ENCODE results near the gene PITX2. TPM values are rescaled to one million over a fixed set of nuclear protein-coding genes. Genes with fewer than 3 reads are reported as not detected.
A peak's percentile ranks its signal among the peaks of the same experiment; 100 is the strongest.

PITX2 gene
- total and polyA plus RNA-seq, 7 donors, result 12.4 to 66.3 (median 49.2) TPM

DNA sequence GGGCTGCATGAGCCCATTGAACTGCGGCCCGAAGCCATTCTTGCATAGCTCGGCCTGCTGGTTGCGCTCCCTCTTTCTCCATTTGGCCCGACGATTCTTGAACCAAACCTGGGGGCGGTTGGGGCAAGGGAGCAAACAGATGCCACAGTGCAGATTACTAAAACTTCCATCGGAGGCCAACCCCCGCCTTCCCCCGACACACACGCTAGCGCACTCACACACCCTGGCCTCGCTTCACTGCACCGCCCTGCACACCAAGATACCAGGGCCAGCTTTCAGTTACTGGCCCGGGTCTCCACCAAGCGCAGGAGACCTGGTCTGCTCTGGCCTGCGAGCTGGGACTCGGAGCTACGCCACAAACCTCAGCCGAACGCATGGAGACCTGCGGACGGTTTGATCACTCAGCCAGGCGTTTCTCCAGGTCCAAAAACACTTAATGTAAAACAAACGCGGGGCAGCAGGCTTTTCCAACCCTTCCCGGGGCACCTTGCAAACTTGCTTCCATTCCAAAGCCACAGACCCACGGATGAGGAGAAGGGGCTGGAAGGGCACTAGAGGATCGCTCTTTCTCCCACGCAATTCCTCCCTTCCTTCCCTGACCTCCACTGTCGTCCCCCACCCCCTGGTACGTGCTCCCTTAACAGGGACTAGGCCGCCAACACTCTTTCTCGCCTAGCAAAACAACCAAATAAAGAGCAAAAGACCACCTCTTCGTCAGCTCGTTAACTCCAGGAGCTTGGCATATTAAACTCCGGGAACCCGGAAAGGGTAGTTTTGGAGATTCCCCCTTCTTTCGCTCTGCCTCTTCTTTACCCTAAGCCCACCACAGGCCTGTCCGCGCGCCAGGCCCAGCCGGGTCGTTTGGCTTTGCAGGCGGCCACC is 4.1 kb downstream of the PITX2 start:
- H3K9me3 ChIP-seq, result no peaks in the 10 kb centered on the region
- peak overlapping the region; percentile 75 for H3K4me3 ChIP-seq
- DNase-seq (no peak), ATAC-seq (no peak)
- peaks cover 0 to 28% (median 1%) of the 10 kb centered on the region in 3 donors for H3K27me3 ChIP-seq (ENCODE audit: insufficient read depth in 3 of 3, low read length in 2 of 3)
- TF ChIP-seq, protein P1, sequence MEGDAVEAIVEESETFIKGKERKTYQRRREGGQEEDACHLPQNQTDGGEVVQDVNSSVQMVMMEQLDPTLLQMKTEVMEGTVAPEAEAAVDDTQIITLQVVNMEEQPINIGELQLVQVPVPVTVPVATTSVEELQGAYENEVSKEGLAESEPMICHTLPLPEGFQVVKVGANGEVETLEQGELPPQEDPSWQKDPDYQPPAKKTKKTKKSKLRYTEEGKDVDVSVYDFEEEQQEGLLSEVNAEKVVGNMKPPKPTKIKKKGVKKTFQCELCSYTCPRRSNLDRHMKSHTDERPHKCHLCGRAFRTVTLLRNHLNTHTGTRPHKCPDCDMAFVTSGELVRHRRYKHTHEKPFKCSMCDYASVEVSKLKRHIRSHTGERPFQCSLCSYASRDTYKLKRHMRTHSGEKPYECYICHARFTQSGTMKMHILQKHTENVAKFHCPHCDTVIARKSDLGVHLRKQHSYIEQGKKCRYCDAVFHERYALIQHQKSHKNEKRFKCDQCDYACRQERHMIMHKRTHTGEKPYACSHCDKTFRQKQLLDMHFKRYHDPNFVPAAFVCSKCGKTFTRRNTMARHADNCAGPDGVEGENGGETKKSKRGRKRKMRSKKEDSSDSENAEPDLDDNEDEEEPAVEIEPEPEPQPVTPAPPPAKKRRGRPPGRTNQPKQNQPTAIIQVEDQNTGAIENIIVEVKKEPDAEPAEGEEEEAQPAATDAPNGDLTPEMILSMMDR (IDR thresholded peaks at IDR 0.05), result no peak
- WGBS, 3 donors, result 27 to 33% (median 29%) methylated on average over 43 to 45 of the region's 45 CpGs
- intact Hi-C loops (cut with DNase I), result no loop called here
- no peaks in the 10 kb centered on the region for H3K36me3 ChIP-seq (ENCODE audit: insufficient read depth in 1 of 2, low read depth in 1 of 2)
- H3K27ac ChIP-seq, result peak overlapping the region; percentile 99
- peaks cover 8% of the 10 kb centered on the region for H3K4me1 ChIP-seq

DNA sequence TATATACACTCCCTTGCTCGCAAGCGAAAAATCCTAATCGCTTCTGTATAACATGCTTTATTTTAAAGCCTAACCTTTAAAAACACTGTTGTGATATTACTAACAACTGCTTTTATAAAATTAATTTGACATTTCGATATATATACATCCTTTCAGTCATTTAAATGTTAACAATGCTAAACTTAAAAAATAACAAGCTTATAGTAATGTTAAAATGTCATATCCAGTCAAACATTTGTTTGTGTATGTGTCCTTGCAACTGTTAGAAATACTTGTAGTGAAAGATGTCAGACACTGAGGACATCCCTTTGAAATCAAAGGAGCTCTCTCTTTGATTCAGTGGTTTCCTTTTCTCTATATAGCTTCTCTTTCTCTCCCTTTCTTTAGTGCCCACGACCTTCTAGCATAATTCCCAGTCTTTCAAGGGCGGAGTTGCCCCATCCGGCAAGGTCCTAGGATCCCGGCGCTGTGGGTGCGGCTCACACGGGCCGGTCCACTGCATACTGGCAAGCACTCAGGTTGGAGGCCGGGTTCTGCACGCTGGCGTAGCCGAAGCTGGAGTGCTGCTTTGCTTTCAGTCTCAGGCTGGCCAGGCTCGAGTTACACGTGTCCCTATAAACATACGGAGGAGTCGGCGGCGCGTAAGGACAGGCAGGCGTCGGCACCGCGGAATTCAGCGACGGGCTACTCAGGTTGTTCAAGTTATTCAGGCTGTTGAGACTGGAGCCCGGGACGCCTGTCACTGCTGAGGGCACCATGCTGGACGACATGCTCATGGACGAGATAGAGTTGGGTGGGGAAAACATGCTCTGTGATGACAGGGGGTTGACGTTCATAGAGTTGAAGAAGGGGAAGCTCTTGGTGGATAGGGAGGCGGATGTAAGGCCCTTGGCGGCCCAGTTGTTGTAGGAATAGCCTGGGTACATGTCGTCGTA is 5.0 kb downstream of the PITX2 start:
- ATAC-seq (peak; percentile 48 to 66 (median 61)), DNase-seq (peak; percentile 79 to 92)
- Histone ChIP-seq H3K4me1 (peaks cover 7% of the 10 kb centered on the region), H3K4me3 (peak overlapping the region; percentile 75), H3K27ac (peak overlapping the region; percentile 99), H3K36me3 (ENCODE audit: insufficient read depth in 1 of 2, low read depth in 1 of 2) (no peaks in the 10 kb centered on the region), H3K27me3 (ENCODE audit: insufficient read depth in 3 of 3, low read length in 2 of 3) (peaks cover 0 to 28% (median 1%) of the 10 kb centered on the region in 3 donors), H3K9me3 (no peaks in the 10 kb centered on the region)
- TF ChIP-seq, protein P1 (IDR thresholded peaks at IDR 0.05), result no peak
- intact Hi-C loops (cut with DNase I), result no loop called here
- 15 to 22% (median 16%) methylated on average over 38 of the region's 38 CpGs for WGBS, 3 donors

DNA sequence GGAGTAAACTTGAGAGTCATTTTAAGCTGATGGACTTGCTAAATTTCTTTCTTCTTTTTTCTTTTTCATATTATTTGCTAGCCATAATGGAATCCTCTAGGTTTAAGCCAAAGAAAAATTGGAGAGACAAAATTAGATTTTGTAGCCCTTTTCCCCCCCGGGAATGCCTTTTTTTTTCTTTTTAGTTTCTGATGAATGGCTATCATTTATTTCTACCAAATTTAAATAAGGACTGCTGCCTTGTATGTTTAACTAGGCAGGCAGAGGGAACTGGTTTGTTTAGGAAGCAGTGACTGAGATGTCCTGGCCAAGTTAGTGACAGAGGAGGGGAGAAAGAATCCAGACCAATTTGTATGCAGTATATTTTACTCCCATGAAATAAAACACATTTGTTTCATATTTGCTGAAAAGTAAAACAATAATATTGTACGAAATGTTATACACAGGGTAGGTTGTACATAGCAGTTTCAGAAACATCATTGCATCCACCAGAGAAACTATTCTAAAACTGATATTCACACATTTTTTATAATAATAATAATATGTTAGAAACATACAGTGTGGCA is 5.7 kb downstream of the PITX2 start:
- Histone ChIP-seq H3K4me3 (peak overlapping the region; percentile 75), H3K27me3 (ENCODE audit: insufficient read depth in 3 of 3, low read length in 2 of 3) (peaks cover 0 to 28% (median 1%) of the 10 kb centered on the region in 3 donors), H3K36me3 (ENCODE audit: insufficient read depth in 1 of 2, low read depth in 1 of 2) (no peaks in the 10 kb centered on the region), H3K4me1 (peaks cover 7% of the 10 kb centered on the region), H3K27ac (peak overlapping the region; percentile 99), H3K9me3 (no peaks in the 10 kb centered on the region)
- ATAC-seq (no peak), DNase-seq (no peak)
- intact Hi-C loops (cut with DNase I), result no loop called here
- 52 to 71% (median 55%) methylated on average over 2 of the region's 2 CpGs for WGBS, 3 donors
- TF ChIP-seq, protein P1 (IDR thresholded peaks at IDR 0.05), result no peak

DNA sequence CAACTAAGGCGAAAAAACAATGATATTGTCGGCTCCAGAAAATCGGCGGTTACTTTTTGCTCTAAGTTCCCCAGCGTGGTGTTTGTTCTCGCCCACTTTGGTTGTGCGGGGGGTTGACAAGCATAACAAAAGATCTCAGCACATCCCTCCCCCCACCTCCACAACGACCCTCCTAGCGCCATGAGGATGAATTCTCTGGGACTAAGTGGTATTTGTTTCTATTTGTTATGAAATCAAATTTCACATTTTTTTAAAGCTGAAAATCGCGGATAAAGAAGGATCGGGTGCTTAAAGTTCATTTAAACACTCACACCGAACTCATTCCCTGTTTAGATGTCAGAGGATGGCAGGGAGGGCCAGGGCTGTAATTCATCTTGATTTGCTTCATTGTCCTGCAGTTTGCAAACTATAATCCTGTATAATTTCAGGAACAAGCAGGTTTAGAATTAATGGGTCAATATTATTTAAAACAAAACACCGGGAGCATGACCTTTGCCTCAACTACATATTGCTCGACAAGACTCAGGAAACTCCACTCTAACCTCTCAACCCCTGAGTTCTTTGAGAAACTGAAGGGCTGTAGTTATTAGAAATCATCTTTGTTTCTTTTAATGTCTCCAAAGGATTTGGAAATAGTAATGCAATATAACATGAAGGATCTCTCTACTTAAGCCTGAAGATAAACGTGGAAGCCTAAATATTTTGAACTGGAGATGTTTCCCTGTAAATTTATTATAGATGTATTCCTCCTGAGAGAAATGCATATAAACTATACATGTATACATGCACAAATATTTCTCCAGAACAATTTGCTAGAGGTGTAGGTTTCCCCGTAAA is 6.4 kb downstream of the PITX2 start:
- ATAC-seq (no peak), DNase-seq (no peak)
- Histone ChIP-seq H3K4me1 (peaks cover 7% of the 10 kb centered on the region), H3K27me3 (ENCODE audit: insufficient read depth in 3 of 3, low read length in 2 of 3) (peaks cover 0 to 35% (median 3%) of the 10 kb centered on the region in 3 donors), H3K9me3 (no peaks in the 10 kb centered on the region), H3K36me3 (ENCODE audit: insufficient read depth in 1 of 2, low read depth in 1 of 2) (no peaks in the 10 kb centered on the region), H3K27ac (peak overlapping the region; percentile 9), H3K4me3 (no peak overlapping the region)
- intact Hi-C loops (cut with DNase I), result no loop called here
- TF ChIP-seq, protein P1 (IDR thresholded peaks at IDR 0.05), result no peak
- WGBS, 3 donors, result 47 to 51% (median 50%) methylated on average over 17 of the region's 17 CpGs

Data from psoas muscle (tissue), 8 donors.